SK-N-SH (cell line): ENCODE results near the gene LRP5. TPM values are rescaled to one million over a fixed set of nuclear protein-coding genes. Genes with fewer than 3 reads are reported as not detected.

ENCODE experiments used
- CTCF ChIA-PET: fragments of 300-600, 350-600 bp; formaldehyde crosslinking; extraction: SDS; loops from one replicate; lab custom pipeline; 2021; lab: Yijun Ruan, JAX
- POLR2A ChIA-PET: fragments of 350-600 bp; sonication (Branson Sonifier 250); formaldehyde crosslinking; extraction: SDS; loops from one replicate; lab custom pipeline; 2020; ENCODE audit warnings: antibody characterized with exemption, inconsistent platforms; lab: Yijun Ruan, JAX
- DNase-seq: peaks from one replicate; pipeline ENCODE4 v3.0.0; 2012
- H2AFZ ChIP-seq: fragments of 200-600 bp; sonication (generic); 2 replicates; pipeline ENCODE4 v1.8.1; 2016; ENCODE audit warnings: antibody characterized with exemption, mild to moderate bottlenecking, low read depth
- H3F3A ChIP-seq: fragments of 200-600 bp; sonication (generic); replicated peaks from 2 replicates; pipeline ENCODE3; 2016; ENCODE audit warnings: antibody characterized with exemption, mild to moderate bottlenecking; ENCODE audit not compliant: insufficient read depth
- H3K27ac ChIP-seq, 2 experiments: fragments of 200-500 bp in 1 of 2; fragments of 200-600 bp in 1 of 2; sonication (Bioruptor generic) in 1 of 2; sonication (generic), shearing (Covaris generic) in 1 of 2; 2 replicates each; pipeline versions ENCODE4 v1.5.1 to v1.6.1; 2014 to 2016; ENCODE audit warnings: low read depth in 2 of 2, inconsistent platforms in 1 of 2, low read length in 1 of 2, mild to moderate bottlenecking in 1 of 2, mixed read lengths in 1 of 2
- H3K27me3 ChIP-seq: fragments of 200-600 bp; sonication (generic), shearing (Covaris generic); 2 replicates; pipeline ENCODE4 v1.6.1; 2016; ENCODE audit warnings: mixed run types; ENCODE audit not compliant: insufficient read depth
- H3K36me3 ChIP-seq, 2 experiments: fragments of 200-500 bp in 1 of 2; fragments of 200-600 bp in 1 of 2; sonication (Bioruptor generic) in 1 of 2; sonication (generic) in 1 of 2; replicated peaks in 1 of 2; 2 replicates each; pipeline versions ENCODE3 to v1.5.1; 2014 to 2016; ENCODE audit warnings: low read length in 1 of 2, mild to moderate bottlenecking in 1 of 2; ENCODE audit not compliant: insufficient read depth in 2 of 2, control insufficient read depth in 1 of 2
- H3K4me1 ChIP-seq, 2 experiments: fragments of 200-500 bp in 1 of 2; fragments of 200-600 bp in 1 of 2; sonication (Bioruptor generic) in 1 of 2; sonication (generic), shearing (Covaris generic) in 1 of 2; 2 replicates each; pipeline versions ENCODE4 v1.5.1 to v1.6.1; 2014 to 2016; ENCODE audit warnings: low read depth in 1 of 2, low read length in 1 of 2, mixed run types in 1 of 2; ENCODE audit not compliant: insufficient read depth in 2 of 2, control insufficient read depth in 1 of 2
- H3K4me2 ChIP-seq: fragments of 200-600 bp; sonication (generic), shearing (Covaris generic); 2 replicates; pipeline ENCODE4 v1.6.1; 2017; ENCODE audit warnings: mixed run types
- H3K4me3 ChIP-seq, 2 experiments: fragments of 200-500 bp in 1 of 2; fragments of 200-600 bp in 1 of 2; sonication (Bioruptor generic) in 1 of 2; sonication (generic), shearing (Covaris generic) in 1 of 2; 2 replicates each; pipeline versions ENCODE4 v1.5.1 to v1.8.1; 2014 to 2016; ENCODE audit warnings: low read depth in 2 of 2, inconsistent platforms in 1 of 2, low read length in 1 of 2, mild to moderate bottlenecking in 1 of 2, mixed read lengths in 1 of 2, moderate library complexity in 1 of 2
- H3K79me2 ChIP-seq: fragments of 200-600 bp; sonication (generic); 2 replicates; pipeline ENCODE4 v1.8.1; 2017; ENCODE audit warnings: mild to moderate bottlenecking; ENCODE audit not compliant: insufficient read depth
- H3K9ac ChIP-seq: fragments of 200-600 bp; sonication (generic); 2 replicates; pipeline ENCODE4 v1.6.1; 2017; ENCODE audit warnings: mixed run types
- H3K9me2 ChIP-seq: fragments of 200-600 bp; sonication (generic); 2 replicates; pipeline ENCODE4 v1.6.1; 2017; ENCODE audit warnings: mixed run types
- H3K9me3 ChIP-seq: fragments of 200-600 bp; sonication (generic); 2 replicates; pipeline ENCODE4 v1.6.1; 2017; ENCODE audit warnings: mixed run types, mild to moderate bottlenecking, moderate library complexity
- H4K20me1 ChIP-seq: fragments of 200-600 bp; sonication (generic); 2 replicates; pipeline ENCODE4 v1.6.1; 2017; ENCODE audit warnings: mild to moderate bottlenecking, mixed run types; ENCODE audit not compliant: insufficient read depth
- CHD2 ChIP-seq: fragments of 150-350 bp; IDR thresholded peaks from 2 replicates; pipeline ENCODE4 v1.6.1; 2018; ENCODE audit warnings: low read length; ENCODE audit not compliant: partially characterized antibody
- CTCF ChIP-seq: fragments of 200-600 bp; sonication (generic); IDR thresholded peaks from 2 replicates; pipeline ENCODE4 v1.6.1; 2017; ENCODE audit warnings: antibody characterized with exemption, mild to moderate bottlenecking, moderate library complexity
- ELF1 ChIP-seq: IDR thresholded peaks from 2 replicates; pipeline ENCODE4 v1.4.0; 2012
- EP300 ChIP-seq, 2 experiments: IDR thresholded peaks; 2 replicates each; pipeline versions ENCODE4 v1.4.0 to v1.6.1; 2012; ENCODE audit warnings: borderline replicate concordance in 1 of 2, low read depth in 1 of 2, low read length in 1 of 2
- FOSL2 ChIP-seq: IDR thresholded peaks from 2 replicates; pipeline ENCODE4 v1.4.0; 2012; ENCODE audit warnings: low read depth, mild to moderate bottlenecking, moderate library complexity, borderline replicate concordance
- FOXJ3 ChIP-seq: sonication (generic); formaldehyde crosslinking; IDR thresholded peaks from 2 replicates; pipeline ENCODE4 v1.5.1; 2020; ENCODE audit warnings: mild to moderate bottlenecking, missing genetic modification reagents
- FOXM1 ChIP-seq: IDR thresholded peaks from 2 replicates; pipeline ENCODE4 v1.4.0; 2012; ENCODE audit warnings: low read depth, mild to moderate bottlenecking
- GABPA ChIP-seq: IDR thresholded peaks from 2 replicates; pipeline ENCODE4 v1.4.0; 2012; ENCODE audit warnings: low read depth, mild to moderate bottlenecking
- GATA2 ChIP-seq: sonication (generic); formaldehyde crosslinking; IDR thresholded peaks from 2 replicates; pipeline ENCODE4 v1.5.0; 2020; ENCODE audit warnings: mild to moderate bottlenecking, missing genetic modification reagents
- MEF2A ChIP-seq: IDR thresholded peaks from 2 replicates; pipeline ENCODE4 v1.4.0; 2012; ENCODE audit warnings: low read depth, borderline replicate concordance
- MXI1 ChIP-seq: IDR thresholded peaks from 2 replicates; pipeline ENCODE4 v1.6.1; 2012; ENCODE audit warnings: mild to moderate bottlenecking, low read depth, low read length, improper control_type of control experiment
- POLR2AphosphoS5 ChIP-seq: IDR thresholded peaks from 2 replicates; pipeline ENCODE4 v1.6.1; 2012; ENCODE audit warnings: low read depth, low read length
- RAD21 ChIP-seq: IDR thresholded peaks from 2 replicates; pipeline ENCODE4 v1.6.1; 2012; ENCODE audit warnings: mild to moderate bottlenecking, low read length
- RCOR1 ChIP-seq: fragments of 150-350 bp; IDR thresholded peaks from 2 replicates; pipeline ENCODE4 v1.6.1; 2017; ENCODE audit warnings: antibody characterized with exemption, low read length
- SIN3A ChIP-seq: IDR thresholded peaks from 2 replicates; pipeline ENCODE4 v1.6.1; 2012; ENCODE audit warnings: low read depth, mild to moderate bottlenecking, low read length, moderate library complexity, borderline replicate concordance
- TAF1 ChIP-seq: IDR thresholded peaks from 2 replicates; pipeline ENCODE4 v1.6.1; 2012; ENCODE audit warnings: low read depth, mild to moderate bottlenecking, low read length, moderate library complexity, borderline replicate concordance
- TCF12 ChIP-seq: IDR thresholded peaks from 2 replicates; pipeline ENCODE4 v1.4.0; 2012
- TEAD4 ChIP-seq: IDR thresholded peaks from 2 replicates; pipeline ENCODE4 v1.4.0; 2012; ENCODE audit warnings: mild to moderate bottlenecking, borderline replicate concordance; ENCODE audit not compliant: insufficient read depth
- USF2 ChIP-seq: fragments of 150-350 bp; IDR thresholded peaks from 2 replicates; pipeline ENCODE4 v1.6.1; 2017; ENCODE audit warnings: antibody characterized with exemption, low read length, low read depth, borderline replicate concordance
- YY1 ChIP-seq: IDR thresholded peaks from 2 replicates; pipeline ENCODE4 v1.4.0; 2012; ENCODE audit warnings: low read depth, mild to moderate bottlenecking
- WGBS: methylation state at CpG from one replicate; pipeline ENCODE4 v1.1.6; 2017; ENCODE audit warnings: low lambda C conversion rate; 5-methylcytosine and 5-hydroxymethylcytosine counted together
- polyA plus RNA-seq, 3 experiments: library from polyadenylated mRNA; depleted of rRNA; stranded (reverse); fragments of >200 nt; gene quantifications; 2 replicates each; pipeline ENCODE4 v1.2.3, GENCODE V29; 2012
- TF ChIP-seq, protein P1 (sequence below): IDR thresholded peaks from 2 replicates; pipeline ENCODE4 v1.6.1; 2012; ENCODE audit warnings: mild to moderate bottlenecking, low read depth, low read length, moderate library complexity
- TF ChIP-seq, protein P2 (sequence below): IDR thresholded peaks from 2 replicates; pipeline ENCODE4 v1.4.0; 2012; ENCODE audit warnings: low read depth, borderline replicate concordance

The LRP5 gene
- polyA plus RNA-seq, 1 of the 3 experiments (the other 2 are of a cell fraction), result 15.0 TPM

- no peaks in the 10 kb centered on the region for H3K9me2 ChIP-seq
- CTCF ChIA-PET, result interaction anchor here (0.7 to 2.4 kb wide), 6 partner anchors 38 to 448 kb away, joined by 3 to 11 read pairs (median 3); partner anchors contain the start of gene C11orf24
- no peak overlapping the region for H3K9ac ChIP-seq
- POLR2A ChIA-PET, result interaction anchor here (1.0 kb wide), 1 partner anchor 18 kb away, joined by 3 read pairs; no protein-coding TSS in a partner anchor
- no peaks in the 10 kb centered on the region for H3K27me3 ChIP-seq
- H3K4me3 ChIP-seq, result no peak overlapping the region
- no peaks in the 10 kb centered on the region for H3K9me3 ChIP-seq
- H3K4me2 ChIP-seq, result peak overlapping the region; percentile 38; the same call in 1 of the 2 replicates
- peaks cover 24 to 33% of the 10 kb centered on the region in 2 experiments; a peak in 3 of 4 replicates for H3K4me1 ChIP-seq
- H4K20me1 ChIP-seq, result no peaks in the 10 kb centered on the region
- peak overlapping the region; percentile 52 to 72; a peak in 3 of 4 replicates for H3K27ac ChIP-seq
- peaks cover 13% of the 10 kb centered on the region for H3F3A ChIP-seq
- TF ChIP-seq TCF12 (no peak), RAD21 (peak; percentile 9; the same call in 1 of the 2 replicates), TEAD4 (no peak), GABPA (no peak), POLR2AphosphoS5 (no peak), EP300 (IDR thresholded peaks at IDR 0.05; ENCODE audit: borderline replicate concordance in 1 of 2, low read depth in 1 of 2, low read length in 1 of 2) (peak in 1 of 2 experiments; percentile 61; a peak in 2 of 4 replicates), ELF1 (no peak), SIN3A (no peak), GATA2 (no peak), CHD2 (peak; percentile 56), MEF2A (no peak), MXI1 (peak; percentile 59), CTCF (no peak), RCOR1 (peak; percentile 47; the same call in 1 of the 2 replicates), FOXM1 (no peak), TAF1 (no peak), FOXJ3 (CRISPR knock-in tag) (peak; percentile 63), USF2 (no peak), YY1 (no peak), FOSL2 (no peak)
- TF ChIP-seq, protein P1, sequence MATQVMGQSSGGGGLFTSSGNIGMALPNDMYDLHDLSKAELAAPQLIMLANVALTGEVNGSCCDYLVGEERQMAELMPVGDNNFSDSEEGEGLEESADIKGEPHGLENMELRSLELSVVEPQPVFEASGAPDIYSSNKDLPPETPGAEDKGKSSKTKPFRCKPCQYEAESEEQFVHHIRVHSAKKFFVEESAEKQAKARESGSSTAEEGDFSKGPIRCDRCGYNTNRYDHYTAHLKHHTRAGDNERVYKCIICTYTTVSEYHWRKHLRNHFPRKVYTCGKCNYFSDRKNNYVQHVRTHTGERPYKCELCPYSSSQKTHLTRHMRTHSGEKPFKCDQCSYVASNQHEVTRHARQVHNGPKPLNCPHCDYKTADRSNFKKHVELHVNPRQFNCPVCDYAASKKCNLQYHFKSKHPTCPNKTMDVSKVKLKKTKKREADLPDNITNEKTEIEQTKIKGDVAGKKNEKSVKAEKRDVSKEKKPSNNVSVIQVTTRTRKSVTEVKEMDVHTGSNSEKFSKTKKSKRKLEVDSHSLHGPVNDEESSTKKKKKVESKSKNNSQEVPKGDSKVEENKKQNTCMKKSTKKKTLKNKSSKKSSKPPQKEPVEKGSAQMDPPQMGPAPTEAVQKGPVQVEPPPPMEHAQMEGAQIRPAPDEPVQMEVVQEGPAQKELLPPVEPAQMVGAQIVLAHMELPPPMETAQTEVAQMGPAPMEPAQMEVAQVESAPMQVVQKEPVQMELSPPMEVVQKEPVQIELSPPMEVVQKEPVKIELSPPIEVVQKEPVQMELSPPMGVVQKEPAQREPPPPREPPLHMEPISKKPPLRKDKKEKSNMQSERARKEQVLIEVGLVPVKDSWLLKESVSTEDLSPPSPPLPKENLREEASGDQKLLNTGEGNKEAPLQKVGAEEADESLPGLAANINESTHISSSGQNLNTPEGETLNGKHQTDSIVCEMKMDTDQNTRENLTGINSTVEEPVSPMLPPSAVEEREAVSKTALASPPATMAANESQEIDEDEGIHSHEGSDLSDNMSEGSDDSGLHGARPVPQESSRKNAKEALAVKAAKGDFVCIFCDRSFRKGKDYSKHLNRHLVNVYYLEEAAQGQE, result no peak
- TF ChIP-seq, protein P2, sequence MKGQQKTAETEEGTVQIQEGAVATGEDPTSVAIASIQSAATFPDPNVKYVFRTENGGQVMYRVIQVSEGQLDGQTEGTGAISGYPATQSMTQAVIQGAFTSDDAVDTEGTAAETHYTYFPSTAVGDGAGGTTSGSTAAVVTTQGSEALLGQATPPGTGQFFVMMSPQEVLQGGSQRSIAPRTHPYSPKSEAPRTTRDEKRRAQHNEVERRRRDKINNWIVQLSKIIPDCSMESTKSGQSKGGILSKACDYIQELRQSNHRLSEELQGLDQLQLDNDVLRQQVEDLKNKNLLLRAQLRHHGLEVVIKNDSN, result no peak
- peak; percentile 87 for DNase-seq
- H3K36me3 ChIP-seq, result peaks cover 0 to 13% of the 10 kb centered on the region in 2 experiments
- no peaks in the 10 kb centered on the region for H3K79me2 ChIP-seq
- H2AFZ ChIP-seq, result no peak overlapping the region
- WGBS, result 37% methylated on average over 6 of the region's 6 CpGs
Observed at GRCh38 chr11:68441466-68442230, 129.3 kb downstream of the LRP5 start.
